Stimulated activated CD8-positive, alpha-beta memory T cell treated with anti-CD3 and anti-CD28 coated beads, Interleukin-12 subunit alpha, Interleukin-12 subunit beta, amount 100 ng/mL, for 1 hour (primary cell): ENCODE results near the gene RABAC1.
A peak's percentile ranks its signal among the peaks of the same experiment; 100 is the strongest.

Source experiments
- DNase-seq: peaks from one replicate; pipeline ENCODE4 v3.0.0-alpha.2; 2020; ENCODE audit warnings: low read depth

The RABAC1 gene

GRCh38 chr19:41988947-41989346 lies 29.8 kb upstream of the RABAC1 start:
- DNase-seq, result no peak

- no peak for DNase-seq
Measured at GRCh38 chr19:41987141-41987860, 28.2 kb upstream of the RABAC1 start.

GRCh38 chr19:41984961-41985360 lies 25.8 kb upstream of the RABAC1 start:
- no peak for DNase-seq

GRCh38 chr19:41981724-41982123 lies 22.6 kb upstream of the RABAC1 start:
- DNase-seq, result no peak

GRCh38 chr19:41978470-41978869 lies 19.3 kb upstream of the RABAC1 start:
- no peak for DNase-seq

- DNase-seq, result no peak
Measured at GRCh38 chr19:41977916-41978315, 18.8 kb upstream of the RABAC1 start.

GRCh38 chr19:41974652-41975051 lies 15.5 kb upstream of the RABAC1 start:
- DNase-seq, result no peak

GRCh38 chr19:41971363-41971762 lies 12.2 kb upstream of the RABAC1 start:
- no peak for DNase-seq

- no peak for DNase-seq
Measured at GRCh38 chr19:41969772-41970458, 10.8 kb upstream of the RABAC1 start.

- no peak for DNase-seq
Measured at GRCh38 chr19:41968751-41969595, 9.9 kb upstream of the RABAC1 start.

- no peak for DNase-seq
Measured at GRCh38 chr19:41967054-41967783, 8.1 kb upstream of the RABAC1 start.

- DNase-seq, result no peak
Measured at GRCh38 chr19:41965106-41965505, 6.0 kb upstream of the RABAC1 start.

- DNase-seq, result no peak
Measured at GRCh38 chr19:41960973-41961372, 1.9 kb upstream of the RABAC1 start.

GRCh38 chr19:41958367-41959055 lies 610 bp downstream of the RABAC1 start:
- peak; percentile 67 for DNase-seq

GRCh38 chr19:41957838-41958366 lies 1.2 kb downstream of the RABAC1 start:
- no peak for DNase-seq

- no peak for DNase-seq
Measured at GRCh38 chr19:41957161-41957837, 1.8 kb downstream of the RABAC1 start.

GRCh38 chr19:41956621-41957020 lies 2.5 kb downstream of the RABAC1 start:
- no peak for DNase-seq

GRCh38 chr19:41955521-41955920 lies 3.6 kb downstream of the RABAC1 start:
- no peak for DNase-seq

GRCh38 chr19:41951686-41952172 lies 7.4 kb downstream of the RABAC1 start:
- DNase-seq, result peak; percentile 80

GRCh38 chr19:41947091-41947490 lies 12.0 kb downstream of the RABAC1 start:
- no peak for DNase-seq
